Activated B cell treated with CpG ODN at 0.5 μM for 24 hours (primary cell): ENCODE results near the gene GALNT15. TPM values are rescaled to one million over a fixed set of nuclear protein-coding genes. Genes with fewer than 3 reads are reported as not detected.
A peak's percentile ranks its signal among the peaks of the same experiment; 100 is the strongest.

Experiments used
- ATAC-seq: fragments of 200-7000 bp; cut with Tn5 transposase; one replicate; pipeline ENCODE4 v1.10.0; 2021; ENCODE audit warnings: low read depth, mild to moderate bottlenecking, moderate library complexity
- CTCF ChIA-PET: fragments of 350-600 bp; sonication (Branson Sonifier 250); formaldehyde crosslinking; loops from one replicate; lab custom pipeline; 2021; ENCODE audit warnings: antibody characterized with exemption; lab: Charles Lee
- POLR2A ChIA-PET: fragments of 350-600 bp; sonication (Branson Sonifier 250); formaldehyde crosslinking; loops from one replicate; lab custom pipeline; 2021; ENCODE audit warnings: antibody characterized with exemption; lab: Charles Lee
- DNase-seq: peaks from one replicate; pipeline ENCODE4 v3.0.0; 2022
- H3K27ac Mint-ChIP-seq: one replicate; pipeline ENCODE4 v1.8.0; 2020; ENCODE audit warnings: mixed read lengths
- H3K27me3 Mint-ChIP-seq: one replicate; pipeline ENCODE4 v1.8.0; 2021; ENCODE audit warnings: mixed read lengths
- H3K36me3 Mint-ChIP-seq: one replicate; pipeline ENCODE4 v1.8.0; 2021; ENCODE audit warnings: low read depth, mixed read lengths
- H3K4me1 Mint-ChIP-seq: one replicate; pipeline ENCODE4 v1.8.0; 2021; ENCODE audit warnings: mixed read lengths
- H3K4me3 Mint-ChIP-seq: one replicate; pipeline ENCODE4 v1.8.0; 2020; ENCODE audit warnings: mild to moderate bottlenecking, mixed read lengths
- H3K9me3 Mint-ChIP-seq: one replicate; pipeline ENCODE4 v1.8.0; 2020; ENCODE audit warnings: mixed read lengths
- intact Hi-C: fragments of 100-400 bp; cut with micrococcal nuclease; formaldehyde crosslinking; loops from one replicate; pipeline ENCODE4 v1.15.1; 2024
- total RNA-seq: library from RNA; stranded (reverse); gene quantifications from 2 replicates; pipeline ENCODE4 v1.2.3, GENCODE V29; 2022
- TF ChIP-seq, protein P1 (sequence below): fragments of 200-600 bp; IDR thresholded peaks from one replicate; pipeline ENCODE4 v1.8.0; 2022; ENCODE audit warnings: antibody characterized with exemption, mild to moderate bottlenecking

GALNT15 gene
- total RNA-seq, 1 donor from 2014 or later, result not detected

DNA sequence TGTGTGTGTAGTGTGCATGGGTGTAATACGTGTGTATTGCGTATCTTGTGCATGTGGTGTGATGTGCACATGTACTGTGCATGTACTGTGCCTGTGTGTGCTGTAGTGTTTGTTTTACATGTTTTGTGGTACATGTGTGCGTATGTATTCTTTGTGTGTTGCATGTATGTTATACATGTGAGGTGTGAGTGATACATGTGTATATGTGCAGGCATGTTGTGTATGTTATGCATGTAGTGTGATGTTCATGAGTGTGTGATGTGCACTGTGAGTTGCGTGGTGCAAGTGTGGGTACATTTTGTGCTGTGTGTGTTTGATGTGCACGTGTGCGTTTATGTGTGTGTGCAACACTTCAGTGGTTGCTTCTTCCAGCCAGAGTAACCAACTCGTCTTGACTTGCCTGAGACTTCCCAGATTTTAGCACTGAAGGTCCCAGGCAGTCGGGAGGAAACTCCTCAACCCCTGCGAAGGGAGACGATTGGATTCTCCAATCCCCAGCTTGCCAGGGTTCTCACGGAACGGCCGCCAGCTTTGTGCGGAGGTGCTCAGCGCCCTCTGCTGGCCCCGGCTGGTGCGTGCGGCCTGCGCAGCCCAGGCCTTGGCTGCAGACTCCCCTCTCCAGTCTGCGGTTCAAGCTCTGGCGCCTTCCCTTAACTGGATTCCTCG is 3.6 kb downstream of the GALNT15 start:
- ChIA-PET CTCF (interaction anchor here (0.6 to 1.5 kb wide), 8 partner anchors 122 to 977 kb away, joined by 3 to 7 read pairs (median 3); no protein-coding TSS in a partner anchor), POLR2A (no interaction called here)
- peak; percentile 39 for DNase-seq
- H3K27me3 Mint-ChIP-seq, result peaks cover 18% of the 10 kb centered on the region
- H3K36me3 Mint-ChIP-seq, result no peaks in the 10 kb centered on the region
- peak; percentile 68 for ATAC-seq
- peaks cover 8% of the 10 kb centered on the region for H3K4me1 Mint-ChIP-seq
- TF ChIP-seq, protein P1, sequence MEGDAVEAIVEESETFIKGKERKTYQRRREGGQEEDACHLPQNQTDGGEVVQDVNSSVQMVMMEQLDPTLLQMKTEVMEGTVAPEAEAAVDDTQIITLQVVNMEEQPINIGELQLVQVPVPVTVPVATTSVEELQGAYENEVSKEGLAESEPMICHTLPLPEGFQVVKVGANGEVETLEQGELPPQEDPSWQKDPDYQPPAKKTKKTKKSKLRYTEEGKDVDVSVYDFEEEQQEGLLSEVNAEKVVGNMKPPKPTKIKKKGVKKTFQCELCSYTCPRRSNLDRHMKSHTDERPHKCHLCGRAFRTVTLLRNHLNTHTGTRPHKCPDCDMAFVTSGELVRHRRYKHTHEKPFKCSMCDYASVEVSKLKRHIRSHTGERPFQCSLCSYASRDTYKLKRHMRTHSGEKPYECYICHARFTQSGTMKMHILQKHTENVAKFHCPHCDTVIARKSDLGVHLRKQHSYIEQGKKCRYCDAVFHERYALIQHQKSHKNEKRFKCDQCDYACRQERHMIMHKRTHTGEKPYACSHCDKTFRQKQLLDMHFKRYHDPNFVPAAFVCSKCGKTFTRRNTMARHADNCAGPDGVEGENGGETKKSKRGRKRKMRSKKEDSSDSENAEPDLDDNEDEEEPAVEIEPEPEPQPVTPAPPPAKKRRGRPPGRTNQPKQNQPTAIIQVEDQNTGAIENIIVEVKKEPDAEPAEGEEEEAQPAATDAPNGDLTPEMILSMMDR, result no peak
- H3K9me3 Mint-ChIP-seq, result no peaks in the 10 kb centered on the region
- H3K4me3 Mint-ChIP-seq, result no peak overlapping the region
- intact Hi-C loops, result loop anchor here (1.0 to 5.0 kb wide), 3 partner anchors 130 to 1071 kb away; no protein-coding TSS in a partner anchor
- H3K27ac Mint-ChIP-seq, result no peak overlapping the region

DNA sequence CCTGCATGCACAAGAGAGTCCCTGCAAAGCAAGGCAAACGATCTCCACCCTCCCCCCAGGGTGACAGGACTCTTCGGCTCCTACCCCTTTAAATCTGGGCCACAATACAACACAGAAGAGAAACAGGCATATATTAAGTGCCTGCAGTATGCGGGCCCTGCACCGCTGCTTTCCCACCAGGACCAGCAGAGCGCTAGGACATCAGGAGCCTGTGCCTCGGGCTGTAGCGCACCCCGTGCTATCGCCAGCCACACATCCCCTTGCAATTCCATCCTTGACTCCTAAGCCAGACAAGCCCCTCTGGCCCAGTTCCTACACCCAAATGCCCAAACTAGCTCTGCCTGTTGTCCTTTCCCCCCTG is 4.1 kb downstream of the GALNT15 start:
- POLR2A ChIA-PET, result no interaction called here
- Mint-ChIP-seq H3K36me3 (no peaks in the 10 kb centered on the region), H3K27me3 (peaks cover 18% of the 10 kb centered on the region), H3K9me3 (no peaks in the 10 kb centered on the region), H3K27ac (no peak overlapping the region), H3K4me3 (no peak overlapping the region), H3K4me1 (peaks cover 8% of the 10 kb centered on the region)
- intact Hi-C loops, result loop anchor here (1.0 to 5.0 kb wide), 3 partner anchors 130 to 1071 kb away; no protein-coding TSS in a partner anchor
- CTCF ChIA-PET, result interaction anchor here (0.6 to 1.5 kb wide), 7 partner anchors 122 to 976 kb away, joined by 3 to 7 read pairs (median 3); no protein-coding TSS in a partner anchor
- TF ChIP-seq, protein P1, result no peak
- ATAC-seq (no peak), DNase-seq (no peak)

DNA sequence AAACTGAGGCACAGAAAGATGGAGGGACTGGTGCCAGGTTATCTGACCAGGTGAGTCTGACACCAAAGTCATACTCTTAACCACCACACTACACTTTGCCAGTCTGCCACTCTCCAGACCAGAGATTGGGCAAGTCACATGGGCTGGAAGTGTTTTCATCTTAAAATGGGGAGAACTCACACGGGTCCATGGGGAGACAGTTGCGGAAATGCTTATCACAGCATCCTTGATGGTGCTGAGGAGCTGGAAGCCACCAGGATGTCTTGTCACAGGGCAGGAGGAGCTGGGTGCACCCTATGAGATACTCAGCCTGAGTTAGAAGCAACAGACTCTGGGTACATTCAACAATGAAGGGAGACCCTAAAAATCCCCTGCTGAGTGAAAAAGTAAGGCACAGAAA is 4.8 kb downstream of the GALNT15 start:
- no peak for ATAC-seq
- Mint-ChIP-seq H3K4me1 (peaks cover 8% of the 10 kb centered on the region), H3K27me3 (peaks cover 22% of the 10 kb centered on the region), H3K9me3 (no peaks in the 10 kb centered on the region), H3K27ac (no peak overlapping the region), H3K4me3 (no peak overlapping the region), H3K36me3 (no peaks in the 10 kb centered on the region)
- ChIA-PET POLR2A (no interaction called here), CTCF (interaction anchor here (1.0 to 1.5 kb wide), 3 partner anchors 363 to 549 kb away, joined by 3 to 7 read pairs (median 6); no protein-coding TSS in a partner anchor)
- no peak for DNase-seq
- intact Hi-C loops, result loop anchor here (5.0 kb wide), 1 partner anchor 1072 kb away; no protein-coding TSS in a partner anchor
- TF ChIP-seq, protein P1, result no peak

DNA sequence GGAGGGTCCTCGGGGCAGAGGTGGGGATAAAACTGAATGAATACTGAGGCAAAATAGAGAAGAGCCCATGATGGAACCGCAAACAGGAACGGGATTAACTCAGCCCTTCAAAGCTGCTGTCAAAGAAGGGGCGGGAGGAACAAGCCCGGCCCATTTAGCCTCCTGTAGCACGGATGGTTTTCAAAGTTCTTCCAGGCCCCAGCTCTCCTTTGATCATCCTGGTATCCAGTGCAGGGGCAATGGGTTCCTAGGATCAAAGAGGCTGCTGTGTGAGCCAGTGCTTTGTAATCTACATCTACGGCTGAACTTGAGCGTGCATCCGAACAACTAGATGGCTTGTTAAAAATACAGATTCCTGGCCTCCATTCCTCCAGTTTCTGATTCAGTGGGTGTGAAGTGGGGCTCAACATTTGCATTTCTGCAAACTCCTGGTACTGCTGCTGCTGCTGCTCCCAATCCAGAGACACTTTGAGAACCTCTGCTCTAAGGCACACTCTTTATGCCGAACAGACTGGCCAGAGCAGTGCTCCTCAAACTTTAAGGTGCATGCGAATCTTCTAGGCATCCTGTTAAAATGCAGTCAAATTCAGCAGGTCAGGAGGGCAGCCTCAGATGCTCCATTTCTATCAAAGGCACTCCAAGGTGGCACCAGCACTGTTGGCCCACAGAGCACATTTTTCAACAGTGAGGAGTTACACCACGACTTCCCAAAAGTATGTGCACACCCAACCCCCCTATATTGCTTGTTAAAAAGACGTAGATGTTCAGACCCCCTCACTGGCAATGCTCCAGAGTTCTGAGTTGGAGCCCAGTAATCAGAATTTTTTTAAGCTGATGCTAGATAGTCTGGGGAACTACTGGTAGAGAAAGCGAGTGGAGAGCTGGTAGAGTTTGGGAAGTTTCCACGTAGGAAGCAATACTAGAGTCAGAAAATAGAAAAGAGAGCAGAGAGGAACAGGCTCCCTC is 5.6 kb downstream of the GALNT15 start:
- Mint-ChIP-seq H3K27me3 (peaks cover 23% of the 10 kb centered on the region), H3K36me3 (no peaks in the 10 kb centered on the region), H3K4me3 (no peak overlapping the region), H3K4me1 (peaks cover 8% of the 10 kb centered on the region), H3K27ac (no peak overlapping the region), H3K9me3 (no peaks in the 10 kb centered on the region)
- TF ChIP-seq, protein P1, result no peak
- DNase-seq (no peak), ATAC-seq (no peak)
- intact Hi-C loops, result loop anchor here (5.0 kb wide), 1 partner anchor 1073 kb away; no protein-coding TSS in a partner anchor
- CTCF ChIA-PET, result interaction anchor here (0.9 to 1.2 kb wide), 2 partner anchors 14 to 131 kb away, joined by 3 to 5 read pairs; no protein-coding TSS in a partner anchor
- POLR2A ChIA-PET, result no interaction called here
